ENCODE data around the gene ITGB5.
A peak's percentile ranks its signal among the peaks of the same experiment; 100 is the strongest.

Gene ITGB5

DNA sequence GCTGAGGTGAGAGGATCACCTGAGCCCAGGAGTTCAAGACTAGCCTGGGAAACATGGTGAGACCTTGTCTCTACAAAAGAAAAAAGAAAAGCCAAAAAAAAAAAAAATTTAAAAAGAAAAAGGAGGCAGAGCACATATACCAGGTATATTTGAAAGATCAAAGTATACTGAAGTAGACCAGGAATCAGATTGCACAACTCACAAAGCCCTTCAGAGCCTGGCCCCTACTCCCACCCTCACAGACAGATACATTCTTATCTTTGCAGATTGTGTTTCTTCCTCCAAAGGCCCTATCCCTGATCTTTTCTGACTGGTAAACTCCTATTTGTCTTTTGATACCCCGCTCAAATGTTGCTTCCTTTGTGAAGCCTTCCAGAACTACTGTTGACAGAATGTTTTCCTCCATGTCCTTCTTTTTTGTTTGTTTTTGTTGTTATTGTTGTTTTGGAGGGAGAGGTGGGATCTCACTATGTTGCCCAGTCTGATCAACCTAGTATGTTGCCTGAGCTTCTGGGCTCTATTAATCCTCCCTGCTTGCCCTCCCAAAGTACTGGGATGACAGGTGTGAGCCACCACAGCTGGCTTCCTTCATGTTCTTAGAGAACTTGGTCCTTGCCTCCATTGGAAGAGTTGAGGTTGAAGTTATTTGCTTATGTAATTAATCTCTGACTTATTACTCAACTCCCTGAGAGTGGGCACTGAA is 9.8 kb upstream of the ITGB5 start:
- no peak for DNase-seq (ENCODE audit: low read depth)

DNA sequence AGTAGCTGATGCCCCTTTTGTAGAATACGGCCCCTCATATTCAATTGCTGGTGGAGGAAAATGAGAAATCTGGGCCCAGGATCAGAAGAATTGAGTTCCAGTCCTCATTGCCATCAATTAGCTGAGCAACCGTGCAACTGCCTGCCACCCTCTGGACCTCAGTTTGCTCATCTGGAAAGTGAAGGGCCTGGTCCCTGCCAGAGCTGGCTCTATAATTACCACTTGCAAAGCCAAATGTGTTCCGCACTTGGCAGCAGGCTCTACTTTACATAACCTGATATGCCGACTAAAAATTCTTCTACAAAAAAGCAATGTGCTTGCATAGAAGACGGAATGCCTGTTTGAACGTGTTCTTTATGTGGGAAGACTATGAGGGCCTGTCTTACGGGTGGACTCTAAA is 8.6 kb upstream of the ITGB5 start:
- no peak for DNase-seq (ENCODE audit: low read depth)

DNA sequence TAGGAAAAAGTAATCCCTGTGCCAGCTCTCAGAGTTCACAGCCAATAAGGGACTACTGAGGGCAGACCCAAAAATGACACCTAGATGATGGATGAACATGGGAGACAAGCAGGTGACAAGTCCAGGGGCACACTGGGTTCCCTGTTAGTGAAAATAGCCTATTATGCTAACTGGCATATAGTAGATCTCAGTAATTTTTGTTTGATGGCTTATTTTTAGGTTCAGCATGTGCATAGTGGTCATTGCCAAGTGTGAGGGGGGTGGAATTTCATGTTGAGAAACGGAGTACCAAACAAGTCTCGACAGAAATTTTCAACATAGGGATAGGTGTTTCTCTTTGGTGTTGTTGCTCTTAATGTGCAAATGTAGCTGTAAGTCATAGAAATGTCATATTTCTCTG is 6.4 kb upstream of the ITGB5 start:
- DNase-seq (ENCODE audit: low read depth), result no peak

DNA sequence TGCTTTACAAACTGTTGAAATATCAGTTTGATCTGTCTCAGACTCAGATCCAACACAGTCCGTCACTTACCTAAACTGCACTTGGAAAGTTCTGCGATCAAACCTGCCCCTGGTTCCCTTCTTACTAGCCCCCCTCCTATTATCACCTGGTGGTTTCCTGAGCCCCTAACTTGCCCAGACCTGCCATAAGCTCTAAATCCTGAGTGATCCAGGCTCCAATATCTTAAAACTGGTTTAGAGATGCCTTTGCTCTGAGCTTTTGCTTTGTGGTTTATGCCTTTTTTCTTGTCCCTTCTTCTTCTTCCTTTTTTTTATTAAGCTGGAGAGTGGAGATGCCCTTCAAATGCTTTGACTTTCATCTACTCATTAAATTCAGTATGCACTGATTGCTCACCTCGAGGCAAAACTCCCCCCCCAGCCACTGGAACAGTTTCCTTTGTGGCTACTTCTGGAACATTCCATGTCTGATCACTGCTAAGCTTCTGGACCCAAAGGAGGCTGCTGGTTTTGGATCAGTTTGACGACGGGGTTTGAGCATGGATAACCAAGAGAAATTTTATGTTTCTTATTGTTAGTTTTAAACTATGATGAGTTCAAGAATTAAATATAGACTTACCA is 3.5 kb upstream of the ITGB5 start:
- no peak for DNase-seq (ENCODE audit: low read depth)

DNA sequence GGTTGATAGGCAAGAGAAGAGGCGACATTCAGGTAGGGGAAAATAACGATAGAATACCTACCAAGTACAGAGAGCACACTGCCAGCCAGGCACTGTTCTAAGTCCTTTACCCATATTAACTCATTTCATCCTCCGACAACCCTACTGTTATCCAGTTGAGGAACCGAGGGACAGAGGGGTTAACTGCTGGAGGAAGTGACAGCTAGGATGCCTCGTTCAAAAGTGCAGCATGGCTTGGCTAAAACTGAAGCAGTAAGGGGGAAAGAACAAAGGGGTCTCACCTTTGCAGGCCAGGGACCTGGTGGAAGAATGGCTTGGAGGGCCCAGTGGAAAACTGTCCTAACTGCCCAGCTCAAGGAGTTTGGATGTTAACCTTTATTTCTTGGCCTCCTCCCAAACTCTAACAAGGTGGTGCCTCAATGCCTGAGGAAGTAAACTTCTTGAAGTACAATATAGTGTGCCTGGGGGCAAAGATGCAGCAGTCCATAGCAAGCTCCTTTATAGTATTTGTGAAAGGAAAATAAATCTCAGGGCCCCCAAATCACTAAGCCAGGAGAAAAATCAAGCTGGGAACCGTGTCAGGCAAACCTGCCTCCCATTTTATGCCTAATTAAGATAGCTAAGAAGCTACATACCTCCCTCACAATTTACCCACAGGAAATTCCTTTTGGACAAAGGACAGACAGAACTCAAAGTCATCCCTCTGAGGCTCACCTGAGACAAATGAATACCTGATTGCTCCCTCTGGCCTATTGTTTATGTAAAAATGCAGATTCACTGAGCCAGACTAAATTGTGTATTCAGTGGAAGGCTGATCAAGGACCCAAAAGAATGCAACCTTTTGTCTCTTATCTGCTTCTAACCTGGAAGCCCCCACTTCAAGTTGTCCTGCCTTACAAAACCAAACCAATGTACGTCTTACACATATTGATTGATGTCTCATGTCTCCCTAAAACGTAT is 1.6 kb upstream of the ITGB5 start:
- DNase-seq (ENCODE audit: low read depth), result no peak

DNA sequence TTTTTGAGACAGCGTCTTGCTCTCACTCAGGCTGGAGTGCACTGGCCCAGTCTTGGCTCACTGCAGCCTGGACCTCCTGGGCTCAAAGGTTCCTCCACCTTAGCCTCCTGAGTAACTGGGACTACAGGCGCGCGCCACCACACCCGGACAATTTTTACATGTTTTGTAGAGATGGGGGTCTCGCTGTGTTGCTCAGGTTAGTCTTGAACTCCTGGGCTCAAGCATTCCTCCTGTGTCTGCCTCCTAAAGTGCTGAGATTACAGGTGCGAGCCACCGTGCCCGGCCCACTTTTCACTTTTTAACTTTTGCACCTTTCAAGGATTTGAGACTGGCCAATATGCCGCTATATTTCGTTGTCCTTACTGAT is 750 bp upstream of the ITGB5 start:
- DNase-seq (ENCODE audit: low read depth), result no peak

DNA sequence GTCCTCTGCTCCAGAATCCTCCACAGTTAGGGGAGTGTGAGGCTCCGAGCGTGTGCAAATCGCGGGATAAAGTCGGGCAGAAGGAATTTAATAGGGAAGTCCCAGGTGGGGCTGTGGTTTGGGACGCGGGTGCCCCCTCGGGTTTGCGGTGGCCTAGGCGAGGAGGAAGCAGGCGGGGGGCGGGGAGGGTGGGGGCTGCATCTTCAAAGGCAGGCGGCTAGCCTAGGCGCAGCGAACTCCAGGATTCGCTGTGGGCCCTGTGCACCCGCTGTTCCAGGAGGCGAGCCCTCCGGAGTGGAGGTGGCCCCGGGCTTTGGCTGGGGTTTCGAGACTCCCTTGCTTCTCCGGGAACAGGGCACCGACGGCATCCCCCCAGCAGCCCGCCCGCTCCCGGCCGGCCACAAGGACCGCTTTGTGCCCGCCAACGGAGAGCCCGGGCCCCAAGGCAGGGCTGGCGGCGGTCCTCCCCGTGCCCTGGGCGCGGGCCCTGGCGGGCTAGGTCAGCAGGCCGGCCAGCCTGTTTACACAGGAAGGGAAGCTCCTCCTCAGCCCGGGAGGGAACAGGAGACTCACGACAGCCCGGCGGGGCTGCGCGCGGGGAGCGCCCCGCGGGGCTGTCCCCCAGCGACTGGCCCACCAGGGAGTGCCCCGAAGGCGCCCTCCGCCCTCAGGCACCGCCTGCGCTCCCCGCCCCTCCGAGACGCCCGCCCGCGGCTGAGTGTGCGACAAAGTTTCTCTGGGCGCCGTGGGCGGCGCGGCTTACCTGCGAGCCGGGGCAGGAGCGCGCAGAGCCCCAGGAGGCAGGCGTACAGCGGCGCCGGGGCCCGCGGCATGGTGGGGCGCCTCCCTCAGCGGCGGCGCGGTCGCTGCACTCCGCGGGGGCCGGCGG is 753 bp downstream of the ITGB5 start:
- no peak for DNase-seq (ENCODE audit: low read depth)

DNA sequence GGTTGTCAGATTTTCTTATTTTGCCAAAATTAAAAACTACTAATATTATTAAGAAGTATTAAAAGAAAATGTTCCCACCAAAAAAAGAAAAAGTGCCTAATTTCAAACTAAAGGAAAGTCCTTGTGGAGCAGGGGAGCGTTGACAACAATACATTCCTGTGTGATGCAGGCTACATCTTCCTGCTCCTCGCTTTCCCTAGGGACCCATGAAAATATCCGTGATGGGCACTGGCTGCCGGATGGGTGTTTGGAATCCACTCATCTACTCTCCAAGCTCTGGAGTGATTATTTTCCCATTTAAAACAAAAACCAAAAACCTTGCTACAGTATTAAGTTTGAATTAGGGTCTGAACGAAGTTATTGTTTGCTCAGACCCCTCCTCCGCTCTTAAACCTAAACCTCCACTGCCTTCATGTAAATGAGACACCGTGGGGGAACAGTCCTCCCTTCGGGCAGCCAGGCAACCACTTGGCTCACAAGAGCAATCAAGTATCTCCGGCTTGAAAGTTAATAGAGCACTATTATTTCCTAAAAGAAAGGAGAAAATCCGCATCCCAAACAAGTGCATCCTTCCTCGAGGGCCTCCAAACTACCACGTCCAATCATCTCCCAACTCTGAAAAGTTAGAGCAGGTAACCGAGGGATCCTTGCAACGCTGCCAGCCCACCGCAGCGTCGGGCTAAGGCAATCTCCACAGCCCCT is 1.5 kb downstream of the ITGB5 start:
- DNase-seq (ENCODE audit: low read depth), result no peak

DNA sequence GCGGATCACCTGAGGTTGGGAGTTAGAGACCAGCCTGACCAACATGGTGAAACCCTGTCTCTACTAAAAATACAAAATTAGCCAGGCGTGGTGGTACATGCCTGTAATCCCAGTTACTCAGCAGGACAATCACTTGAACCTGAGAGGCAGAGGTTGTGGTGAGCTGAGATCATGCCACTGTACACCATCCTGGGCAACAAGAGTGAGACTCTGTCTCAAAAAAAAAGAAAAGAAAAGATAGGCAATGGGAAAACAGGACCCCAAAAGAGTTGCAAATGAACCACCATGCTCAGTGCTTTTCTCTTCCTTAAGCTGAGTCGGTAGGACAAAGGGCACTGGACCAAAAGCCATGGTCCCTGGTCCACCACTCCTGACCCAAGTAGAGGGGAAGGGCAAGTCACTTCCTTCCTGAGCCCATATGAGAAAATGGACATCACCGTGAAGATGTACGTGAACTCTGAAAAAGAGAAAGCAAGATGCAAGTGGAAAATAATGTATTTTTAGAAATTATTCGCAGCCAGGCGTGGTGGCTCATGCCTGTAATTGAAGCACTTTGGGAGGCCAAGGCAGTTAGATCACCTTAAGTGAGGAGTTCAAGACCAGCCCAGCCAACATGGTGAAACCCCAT is 2.6 kb downstream of the ITGB5 start:
- no peak for DNase-seq (ENCODE audit: low read depth)

DNA sequence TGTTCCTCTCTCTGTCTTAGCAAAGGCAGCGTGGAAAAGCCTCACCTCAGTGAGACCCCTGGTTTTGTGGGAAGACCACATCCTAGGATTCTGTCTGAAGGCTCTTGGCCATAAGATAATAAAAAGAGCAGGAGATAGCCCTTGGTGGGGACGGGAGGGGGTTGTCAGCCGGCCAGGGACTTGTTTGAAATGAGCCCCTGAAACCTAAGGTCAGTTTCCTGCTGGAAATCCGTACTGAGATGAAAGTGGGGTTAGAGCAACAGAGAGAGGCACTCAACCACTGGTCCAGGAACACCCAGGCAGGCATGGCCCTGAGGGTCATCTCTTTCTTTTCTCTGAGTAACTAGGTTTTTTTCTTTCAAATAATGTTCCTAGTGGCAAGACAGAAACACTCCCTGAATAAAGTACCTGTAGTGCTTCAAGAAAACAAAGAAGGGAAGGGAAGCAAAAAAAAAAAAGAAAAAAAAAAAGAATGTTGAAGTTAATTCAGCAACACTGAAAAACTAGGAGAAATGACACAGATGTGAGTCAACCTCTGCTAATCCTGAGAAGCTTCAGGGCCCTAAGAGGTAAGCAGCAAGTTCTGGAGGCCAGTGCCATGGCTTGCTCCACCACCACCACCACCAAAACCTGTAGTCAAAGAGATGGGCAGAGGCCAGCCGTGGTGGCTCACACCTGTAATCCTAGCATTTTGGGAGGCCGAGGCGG is 3.2 kb downstream of the ITGB5 start:
- DNase-seq (ENCODE audit: low read depth), result no peak

DNA sequence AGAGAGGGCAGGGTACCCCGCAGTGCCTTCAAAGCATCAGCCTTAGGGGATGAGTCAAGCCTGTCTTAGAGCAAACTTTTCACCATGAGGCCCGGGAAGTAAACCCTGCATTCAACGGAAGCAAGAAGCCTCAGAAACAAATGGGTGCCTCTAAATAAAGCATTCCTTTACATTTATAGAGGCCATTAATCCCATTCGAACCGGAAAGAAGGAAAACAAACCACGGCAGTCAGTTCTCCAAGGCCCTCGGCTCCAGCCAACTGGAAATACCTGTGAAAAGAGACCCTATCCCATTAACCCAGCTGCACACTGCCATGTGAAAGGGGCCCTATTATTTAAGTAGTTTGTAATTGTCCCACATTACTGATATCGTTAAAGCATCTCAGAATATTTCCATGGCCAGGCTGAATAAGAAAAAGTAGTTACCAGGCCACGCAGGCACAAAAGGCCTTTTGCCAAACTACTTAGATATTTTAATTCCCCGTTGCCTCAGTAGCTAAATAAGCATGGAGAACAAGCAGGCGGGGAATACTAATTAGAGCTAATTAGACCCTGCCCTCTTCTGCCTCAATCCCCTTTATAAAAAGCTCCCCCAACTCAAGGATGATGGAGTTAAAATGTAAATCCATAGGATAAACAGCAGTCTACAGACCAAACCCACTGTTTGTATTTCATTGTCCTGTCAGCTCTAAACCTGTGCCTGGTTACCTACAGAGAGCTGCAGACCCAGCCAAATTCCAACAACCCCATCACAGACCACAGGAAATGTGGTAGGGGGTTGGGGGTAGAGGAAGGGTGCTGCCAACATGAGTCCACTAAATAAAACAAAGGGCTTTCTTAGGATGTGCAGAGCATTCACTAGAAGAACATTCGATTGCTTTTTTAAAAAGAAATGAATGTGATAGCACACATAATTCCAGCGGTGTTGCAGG is 4.1 kb downstream of the ITGB5 start:
- DNase-seq (ENCODE audit: low read depth), result no peak

DNA sequence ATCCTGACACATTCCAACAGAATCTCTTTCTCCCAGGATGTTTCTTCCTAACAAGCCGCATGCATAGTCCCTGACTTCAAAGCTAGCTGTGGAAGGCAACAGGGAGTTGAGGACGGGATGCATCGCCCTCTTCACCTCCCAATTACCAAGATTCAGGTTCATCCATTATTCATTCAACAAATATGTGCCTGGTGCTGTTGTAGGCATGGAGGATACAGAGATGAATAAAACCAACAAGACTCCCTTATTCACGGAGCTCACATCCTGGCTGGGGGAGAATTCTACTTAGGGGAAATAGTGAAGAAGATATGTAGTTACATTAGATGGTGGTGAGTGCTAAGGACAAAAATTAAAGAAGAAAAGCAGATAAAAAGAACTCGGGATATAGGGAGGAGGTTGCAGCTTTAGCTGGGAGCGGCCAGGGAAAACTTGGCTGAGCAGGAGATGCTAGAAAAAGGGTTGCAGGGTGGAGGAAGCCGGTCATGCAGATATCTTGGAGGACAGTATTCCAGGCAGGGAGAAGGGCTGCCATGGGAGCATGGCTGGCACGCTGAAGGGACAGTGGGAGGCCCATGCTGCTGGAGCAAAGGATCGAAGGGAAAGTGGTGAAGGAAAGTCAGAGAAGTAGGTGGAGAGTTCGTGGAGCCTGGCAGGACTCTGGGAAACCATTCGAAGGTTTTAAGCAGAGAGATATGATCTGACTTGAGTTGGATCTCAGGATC is 5.0 kb downstream of the ITGB5 start:
- no peak for DNase-seq (ENCODE audit: low read depth)

DNA sequence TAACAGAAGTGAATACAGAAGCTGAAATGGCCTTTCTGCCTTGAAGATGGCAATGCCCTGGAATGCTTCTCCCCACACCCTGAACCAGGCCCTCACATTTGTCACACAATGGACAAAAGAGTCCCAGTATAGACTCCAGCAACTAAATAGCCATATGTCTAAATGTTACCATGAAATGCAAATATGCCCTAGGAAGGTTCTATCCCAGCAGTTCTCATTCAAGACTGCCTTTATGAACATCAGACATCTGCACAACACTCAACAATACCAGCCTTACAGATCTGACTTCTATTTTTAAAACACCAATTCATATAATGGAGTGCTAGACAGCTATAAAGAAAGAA is 7.9 kb downstream of the ITGB5 start:
- no peak for DNase-seq (ENCODE audit: low read depth)

DNA sequence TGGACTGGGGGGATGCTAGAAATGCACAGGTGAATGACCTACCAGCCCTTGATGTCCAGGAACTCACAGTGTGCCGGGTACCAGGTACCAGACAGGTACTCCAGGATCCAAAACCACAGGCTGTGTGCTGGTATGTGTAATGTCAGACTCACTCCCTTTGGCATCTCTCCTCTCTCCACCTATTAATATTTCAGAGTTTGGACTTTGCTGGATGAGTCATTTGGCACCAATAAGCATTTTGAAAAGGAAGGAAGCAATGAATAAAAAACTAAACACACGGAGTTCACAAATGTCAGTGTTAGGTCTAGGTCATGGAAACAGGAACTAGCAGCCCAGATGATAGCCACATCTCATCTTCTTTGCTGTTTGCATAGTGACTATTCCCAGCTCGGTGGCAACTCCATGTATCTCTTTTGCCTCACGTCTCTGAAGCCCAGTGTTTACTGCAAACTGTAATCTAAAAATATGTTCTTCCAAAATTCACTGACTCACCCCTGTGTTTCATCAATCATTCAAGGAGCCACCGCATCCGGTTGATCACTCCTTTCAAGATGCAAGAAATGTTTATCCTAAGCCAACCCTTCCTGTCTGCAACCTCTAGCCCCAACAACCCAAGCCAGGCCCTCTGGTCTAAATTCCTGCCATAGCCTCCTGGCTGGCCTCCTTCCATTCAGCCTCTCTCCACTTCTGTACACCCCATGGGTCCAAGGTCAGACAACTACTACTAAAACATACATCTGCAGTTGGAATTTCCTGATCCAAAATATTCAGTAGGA is 8.4 kb downstream of the ITGB5 start:
- DNase-seq (ENCODE audit: low read depth), result peak; percentile 78

DNA sequence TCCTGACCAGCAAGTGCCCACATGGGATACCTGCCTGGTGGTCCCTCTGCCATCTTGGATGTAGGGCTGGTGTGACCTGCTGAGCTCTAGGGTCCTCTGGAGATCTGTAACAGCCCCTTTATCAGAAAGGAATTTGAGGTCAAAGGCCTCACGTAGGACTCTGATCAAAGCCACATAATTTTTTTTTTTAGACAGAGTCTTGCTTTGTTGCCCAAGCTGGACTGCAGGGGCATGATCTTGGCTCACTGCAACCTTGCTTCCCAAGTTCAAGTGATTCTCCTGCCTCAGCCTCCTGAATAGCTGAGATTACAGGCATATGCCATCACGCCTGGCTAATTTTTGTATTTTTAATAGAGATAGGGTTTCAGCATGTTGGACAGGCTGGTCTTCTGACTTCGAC is 9.5 kb downstream of the ITGB5 start:
- no peak for DNase-seq (ENCODE audit: low read depth)

DNA sequence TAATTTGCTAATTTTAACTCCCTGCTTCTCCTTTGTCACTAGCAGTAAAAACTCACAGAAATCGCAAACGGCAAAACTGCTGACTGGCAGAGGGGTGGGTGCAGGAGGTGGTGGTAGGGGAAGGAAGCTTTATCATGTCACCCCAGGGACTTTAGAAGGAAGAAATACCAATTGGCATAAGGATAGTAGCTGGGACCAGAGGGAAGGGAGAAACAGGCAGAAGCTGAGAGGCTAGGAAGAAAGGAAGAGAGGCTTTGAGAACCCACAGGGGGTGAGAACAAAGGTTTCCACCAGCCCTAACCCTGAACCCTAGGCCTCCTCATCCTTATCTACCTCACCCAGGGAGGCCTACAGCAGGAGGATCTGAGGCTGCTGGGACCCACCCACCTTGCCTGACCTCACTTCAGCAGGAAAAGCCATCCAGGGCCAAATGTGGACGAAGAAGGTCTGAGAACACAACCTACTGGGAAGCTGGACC is 10.7 kb downstream of the ITGB5 start:
- no peak for DNase-seq (ENCODE audit: low read depth)

DNA sequence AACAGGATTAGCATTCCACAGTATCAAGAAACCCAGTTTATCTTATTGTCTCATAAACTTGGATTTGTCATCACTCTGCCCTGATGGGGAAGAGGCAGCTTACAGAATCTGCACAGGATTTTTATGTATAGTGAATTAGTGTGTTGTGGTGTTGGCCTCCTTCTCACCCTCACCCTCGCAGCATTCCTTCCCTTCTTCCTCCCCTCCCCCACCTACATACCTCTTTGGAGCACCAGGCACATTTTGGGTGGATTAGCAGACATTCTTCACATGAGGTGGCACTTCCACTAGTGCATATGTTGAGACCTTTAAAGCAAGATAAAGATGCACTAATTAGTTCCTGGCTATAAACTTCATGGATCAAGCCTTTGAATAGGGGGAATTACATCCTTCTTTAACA is 13.9 kb downstream of the ITGB5 start:
- no peak for DNase-seq (ENCODE audit: low read depth)

DNA sequence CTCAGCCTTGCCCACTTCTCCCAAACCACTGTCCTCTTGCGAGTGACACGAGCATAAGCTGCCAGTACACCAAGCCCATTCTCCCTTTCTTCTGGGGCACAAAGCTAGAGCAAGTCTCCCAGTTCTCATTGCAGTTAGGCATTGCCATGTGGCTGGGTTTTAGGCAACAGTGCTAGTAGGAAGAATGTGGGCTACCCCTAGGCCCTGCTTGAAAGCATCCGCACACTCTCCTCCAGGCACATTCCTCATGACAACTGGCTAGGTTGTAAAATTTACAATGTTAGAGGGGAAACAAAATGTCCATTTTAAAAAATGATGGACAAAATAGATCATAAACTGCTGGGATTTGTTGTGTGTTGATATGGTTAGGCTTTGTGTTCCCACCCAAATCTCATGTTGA is 19.7 kb downstream of the ITGB5 start:
- DNase-seq (ENCODE audit: low read depth), result no peak
